SK-N-SH (cell line): ENCODE data around the gene XCR1. TPM values are rescaled to one million over a fixed set of nuclear protein-coding genes. Genes with fewer than 3 reads are reported as not detected.
"Not testable (repeated sequence)": the region's sequence is repeated elsewhere in the genome, so short reads cannot be mapped to it uniquely, and the experiment has no call there.

Source experiments
- CTCF ChIA-PET: fragments of 300-600, 350-600 bp; formaldehyde crosslinking; extraction: SDS; loops from one replicate; lab custom pipeline; 2021; lab: Yijun Ruan, JAX
- POLR2A ChIA-PET: fragments of 350-600 bp; sonication (Branson Sonifier 250); formaldehyde crosslinking; extraction: SDS; loops from one replicate; lab custom pipeline; 2020; ENCODE audit warnings: antibody characterized with exemption, inconsistent platforms; lab: Yijun Ruan, JAX
- DNase-seq: peaks from one replicate; pipeline ENCODE4 v3.0.0; 2012
- H2AFZ ChIP-seq: fragments of 200-600 bp; sonication (generic); 2 replicates; pipeline ENCODE4 v1.8.1; 2016; ENCODE audit warnings: antibody characterized with exemption, mild to moderate bottlenecking, low read depth
- H3F3A ChIP-seq: fragments of 200-600 bp; sonication (generic); replicated peaks from 2 replicates; pipeline ENCODE3; 2016; ENCODE audit warnings: antibody characterized with exemption, mild to moderate bottlenecking; ENCODE audit not compliant: insufficient read depth
- H3K27ac ChIP-seq, 2 experiments: fragments of 200-500 bp in 1 of 2; fragments of 200-600 bp in 1 of 2; sonication (Bioruptor generic) in 1 of 2; sonication (generic), shearing (Covaris generic) in 1 of 2; 2 replicates each; pipeline versions ENCODE4 v1.5.1 to v1.6.1; 2014 to 2016; ENCODE audit warnings: low read depth in 2 of 2, inconsistent platforms in 1 of 2, low read length in 1 of 2, mild to moderate bottlenecking in 1 of 2, mixed read lengths in 1 of 2
- H3K27me3 ChIP-seq: fragments of 200-600 bp; sonication (generic), shearing (Covaris generic); 2 replicates; pipeline ENCODE4 v1.6.1; 2016; ENCODE audit warnings: mixed run types; ENCODE audit not compliant: insufficient read depth
- H3K36me3 ChIP-seq, 2 experiments: fragments of 200-500 bp in 1 of 2; fragments of 200-600 bp in 1 of 2; sonication (Bioruptor generic) in 1 of 2; sonication (generic) in 1 of 2; replicated peaks in 1 of 2; 2 replicates each; pipeline versions ENCODE3 to v1.5.1; 2014 to 2016; ENCODE audit warnings: low read length in 1 of 2, mild to moderate bottlenecking in 1 of 2; ENCODE audit not compliant: insufficient read depth in 2 of 2, control insufficient read depth in 1 of 2
- H3K4me1 ChIP-seq, 2 experiments: fragments of 200-500 bp in 1 of 2; fragments of 200-600 bp in 1 of 2; sonication (Bioruptor generic) in 1 of 2; sonication (generic), shearing (Covaris generic) in 1 of 2; 2 replicates each; pipeline versions ENCODE4 v1.5.1 to v1.6.1; 2014 to 2016; ENCODE audit warnings: low read depth in 1 of 2, low read length in 1 of 2, mixed run types in 1 of 2; ENCODE audit not compliant: insufficient read depth in 2 of 2, control insufficient read depth in 1 of 2
- H3K4me2 ChIP-seq: fragments of 200-600 bp; sonication (generic), shearing (Covaris generic); 2 replicates; pipeline ENCODE4 v1.6.1; 2017; ENCODE audit warnings: mixed run types
- H3K4me3 ChIP-seq, 2 experiments: fragments of 200-500 bp in 1 of 2; fragments of 200-600 bp in 1 of 2; sonication (Bioruptor generic) in 1 of 2; sonication (generic), shearing (Covaris generic) in 1 of 2; 2 replicates each; pipeline versions ENCODE4 v1.5.1 to v1.8.1; 2014 to 2016; ENCODE audit warnings: low read depth in 2 of 2, inconsistent platforms in 1 of 2, low read length in 1 of 2, mild to moderate bottlenecking in 1 of 2, mixed read lengths in 1 of 2, moderate library complexity in 1 of 2
- H3K79me2 ChIP-seq: fragments of 200-600 bp; sonication (generic); 2 replicates; pipeline ENCODE4 v1.8.1; 2017; ENCODE audit warnings: mild to moderate bottlenecking; ENCODE audit not compliant: insufficient read depth
- H3K9ac ChIP-seq: fragments of 200-600 bp; sonication (generic); 2 replicates; pipeline ENCODE4 v1.6.1; 2017; ENCODE audit warnings: mixed run types
- H3K9me2 ChIP-seq: fragments of 200-600 bp; sonication (generic); 2 replicates; pipeline ENCODE4 v1.6.1; 2017; ENCODE audit warnings: mixed run types
- H3K9me3 ChIP-seq: fragments of 200-600 bp; sonication (generic); 2 replicates; pipeline ENCODE4 v1.6.1; 2017; ENCODE audit warnings: mixed run types, mild to moderate bottlenecking, moderate library complexity
- H4K20me1 ChIP-seq: fragments of 200-600 bp; sonication (generic); 2 replicates; pipeline ENCODE4 v1.6.1; 2017; ENCODE audit warnings: mild to moderate bottlenecking, mixed run types; ENCODE audit not compliant: insufficient read depth
- CHD2 ChIP-seq: fragments of 150-350 bp; IDR thresholded peaks from 2 replicates; pipeline ENCODE4 v1.6.1; 2018; ENCODE audit warnings: low read length; ENCODE audit not compliant: partially characterized antibody
- ELF1 ChIP-seq: IDR thresholded peaks from 2 replicates; pipeline ENCODE4 v1.4.0; 2012
- FOXJ3 ChIP-seq: sonication (generic); formaldehyde crosslinking; IDR thresholded peaks from 2 replicates; pipeline ENCODE4 v1.5.1; 2020; ENCODE audit warnings: mild to moderate bottlenecking, missing genetic modification reagents
- GABPA ChIP-seq: IDR thresholded peaks from 2 replicates; pipeline ENCODE4 v1.4.0; 2012; ENCODE audit warnings: low read depth, mild to moderate bottlenecking
- MEF2A ChIP-seq: IDR thresholded peaks from 2 replicates; pipeline ENCODE4 v1.4.0; 2012; ENCODE audit warnings: low read depth, borderline replicate concordance
- MXI1 ChIP-seq: IDR thresholded peaks from 2 replicates; pipeline ENCODE4 v1.6.1; 2012; ENCODE audit warnings: mild to moderate bottlenecking, low read depth, low read length, improper control_type of control experiment
- NRF1 ChIP-seq: IDR thresholded peaks from 2 replicates; pipeline ENCODE4 v1.6.1; 2012; ENCODE audit warnings: low read depth, mild to moderate bottlenecking, low read length
- POLR2AphosphoS5 ChIP-seq: IDR thresholded peaks from 2 replicates; pipeline ENCODE4 v1.6.1; 2012; ENCODE audit warnings: low read depth, low read length
- RFX5 ChIP-seq: IDR thresholded peaks from 2 replicates; pipeline ENCODE4 v1.6.1; 2012; ENCODE audit warnings: mild to moderate bottlenecking, improper control_type of control experiment, low read length
- SIN3A ChIP-seq: IDR thresholded peaks from 2 replicates; pipeline ENCODE4 v1.6.1; 2012; ENCODE audit warnings: low read depth, mild to moderate bottlenecking, low read length, moderate library complexity, borderline replicate concordance
- USF2 ChIP-seq: fragments of 150-350 bp; IDR thresholded peaks from 2 replicates; pipeline ENCODE4 v1.6.1; 2017; ENCODE audit warnings: antibody characterized with exemption, low read length, low read depth, borderline replicate concordance
- WGBS: methylation state at CpG from one replicate; pipeline ENCODE4 v1.1.6; 2017; ENCODE audit warnings: low lambda C conversion rate; 5-methylcytosine and 5-hydroxymethylcytosine counted together
- polyA plus RNA-seq, 3 experiments: library from polyadenylated mRNA; depleted of rRNA; stranded (reverse); fragments of >200 nt; gene quantifications; 2 replicates each; pipeline ENCODE4 v1.2.3, GENCODE V29; 2012
- TF ChIP-seq, protein P1 (sequence below): fragments of 150-350 bp; IDR thresholded peaks from 2 replicates; pipeline ENCODE4 v1.6.1; 2016; ENCODE audit warnings: mild to moderate bottlenecking, low read depth, low read length
- TF ChIP-seq, protein P2 (sequence below): IDR thresholded peaks from 2 replicates; pipeline ENCODE4; 2012

The XCR1 gene
- polyA plus RNA-seq, 1 of the 3 experiments (the other 2 are of a cell fraction): not detected

GRCh38 chr3:46049093-46049492 is 21.8 kb upstream of the XCR1 start:
- Histone ChIP-seq H3K4me3 (no peak overlapping the region), H3K4me1 (no peaks in the 10 kb centered on the region), H3F3A (no peaks in the 10 kb centered on the region)
- ChIA-PET POLR2A (no interaction called here), CTCF (interaction anchor here (1.0 to 1.3 kb wide), 3 partner anchors 29 to 329 kb away, joined by 3 to 5 read pairs (median 4); no protein-coding TSS in a partner anchor)
- TF ChIP-seq FOXJ3: no peak
- TF ChIP-seq, protein P1, sequence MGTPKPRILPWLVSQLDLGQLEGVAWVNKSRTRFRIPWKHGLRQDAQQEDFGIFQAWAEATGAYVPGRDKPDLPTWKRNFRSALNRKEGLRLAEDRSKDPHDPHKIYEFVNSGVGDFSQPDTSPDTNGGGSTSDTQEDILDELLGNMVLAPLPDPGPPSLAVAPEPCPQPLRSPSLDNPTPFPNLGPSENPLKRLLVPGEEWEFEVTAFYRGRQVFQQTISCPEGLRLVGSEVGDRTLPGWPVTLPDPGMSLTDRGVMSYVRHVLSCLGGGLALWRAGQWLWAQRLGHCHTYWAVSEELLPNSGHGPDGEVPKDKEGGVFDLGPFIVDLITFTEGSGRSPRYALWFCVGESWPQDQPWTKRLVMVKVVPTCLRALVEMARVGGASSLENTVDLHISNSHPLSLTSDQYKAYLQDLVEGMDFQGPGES: no peak
- TF ChIP-seq SIN3A: no peak
- TF ChIP-seq, all 33 proteins: peak for 0
- WGBS: 44% methylated on average over 5 of the region's 5 CpGs
- no peaks in the 10 kb centered on the region for H3K79me2 ChIP-seq
- no peaks in the 10 kb centered on the region for H3K9me3 ChIP-seq
- H3K27me3 ChIP-seq: peaks cover 26% of the 10 kb centered on the region; the same call in 1 of the 2 replicates
- H4K20me1 ChIP-seq: no peaks in the 10 kb centered on the region
- H3K9me2 ChIP-seq: no peaks in the 10 kb centered on the region
- no peak overlapping the region for H3K9ac ChIP-seq
- H3K4me2 ChIP-seq: no peak overlapping the region
- H2AFZ ChIP-seq: no peak overlapping the region
- no peak overlapping the region for H3K27ac ChIP-seq
- DNase-seq: no peak
- no peaks in the 10 kb centered on the region for H3K36me3 ChIP-seq

GRCh38 chr3:46046231-46046630 is 18.9 kb upstream of the XCR1 start:
- H3K9me2 ChIP-seq, H3K4me2 ChIP-seq, H3F3A ChIP-seq, H3K79me2 ChIP-seq, H2AFZ ChIP-seq, H3K27ac ChIP-seq, H3K4me1 ChIP-seq, H4K20me1 ChIP-seq, POLR2A ChIA-PET, H3K9me3 ChIP-seq, DNase-seq, H3K36me3 ChIP-seq, H3K9ac ChIP-seq, H3K4me3 ChIP-seq: not testable (repeated sequence)
- peaks cover 27% of the 10 kb centered on the region; the same call in 1 of the 2 replicates for H3K27me3 ChIP-seq
- CTCF ChIA-PET: interaction anchor here (1.0 to 1.2 kb wide), 2 partner anchors 15 to 107 kb away, joined by 3 to 5 read pairs; no protein-coding TSS in a partner anchor
- 61% methylated on average over 5 of the region's 5 CpGs for WGBS

DNA sequence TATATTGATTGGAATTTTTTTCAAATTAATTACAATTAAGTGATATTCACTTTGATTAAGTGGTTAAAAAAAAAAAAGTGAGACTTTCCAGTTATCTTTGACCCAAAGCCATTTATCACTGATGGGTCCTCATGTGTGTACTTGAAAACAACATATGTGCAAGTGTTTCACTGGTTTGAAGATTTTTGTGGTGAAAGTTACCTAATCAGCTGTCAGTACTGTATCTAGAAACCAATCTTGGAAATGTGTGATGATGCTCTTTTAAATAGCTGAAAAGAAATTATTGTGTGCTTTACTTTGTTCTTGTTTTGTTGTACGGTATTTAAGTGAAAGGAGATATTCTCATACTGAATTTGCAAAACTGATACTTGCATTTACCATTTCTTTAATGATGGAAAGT is 11.6 kb upstream of the XCR1 start:
- Histone ChIP-seq H3F3A (no peaks in the 10 kb centered on the region), H3K79me2 (no peaks in the 10 kb centered on the region), H3K27ac (no peak overlapping the region)
- CTCF ChIA-PET: no interaction called here
- 44% methylated on average over 1 of the region's 1 CpG for WGBS
- TF ChIP-seq POLR2AphosphoS5: no peak
- TF ChIP-seq GABPA: no peak
- TF ChIP-seq, protein P2, sequence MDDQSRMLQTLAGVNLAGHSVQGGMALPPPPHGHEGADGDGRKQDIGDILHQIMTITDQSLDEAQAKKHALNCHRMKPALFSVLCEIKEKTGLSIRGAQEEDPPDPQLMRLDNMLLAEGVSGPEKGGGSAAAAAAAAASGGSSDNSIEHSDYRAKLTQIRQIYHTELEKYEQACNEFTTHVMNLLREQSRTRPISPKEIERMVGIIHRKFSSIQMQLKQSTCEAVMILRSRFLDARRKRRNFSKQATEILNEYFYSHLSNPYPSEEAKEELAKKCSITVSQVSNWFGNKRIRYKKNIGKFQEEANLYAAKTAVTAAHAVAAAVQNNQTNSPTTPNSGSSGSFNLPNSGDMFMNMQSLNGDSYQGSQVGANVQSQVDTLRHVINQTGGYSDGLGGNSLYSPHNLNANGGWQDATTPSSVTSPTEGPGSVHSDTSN: no peak
- TF ChIP-seq RFX5: no peak
- TF ChIP-seq, protein P1: no peak
- no peak for TF ChIP-seq CHD2
- TF ChIP-seq ELF1: no peak
- no peak for TF ChIP-seq MXI1
- TF ChIP-seq MEF2A: no peak
- no peak for TF ChIP-seq USF2
- no peak for TF ChIP-seq NRF1
- TF ChIP-seq, all 33 proteins: peak for 0
- Histone ChIP-seq H3K36me3 (no peaks in the 10 kb centered on the region), H3K9me3 (no peaks in the 10 kb centered on the region), H3K27me3 (peaks cover 21% of the 10 kb centered on the region; the same call in 1 of the 2 replicates), H3K9me2 (no peaks in the 10 kb centered on the region), H2AFZ (no peak overlapping the region), H3K4me2 (no peak overlapping the region), H3K4me3 (no peak overlapping the region), H3K9ac (no peak overlapping the region), H3K4me1 (no peaks in the 10 kb centered on the region), H4K20me1 (no peaks in the 10 kb centered on the region)
- POLR2A ChIA-PET: no interaction called here
- DNase-seq: no peak

DNA sequence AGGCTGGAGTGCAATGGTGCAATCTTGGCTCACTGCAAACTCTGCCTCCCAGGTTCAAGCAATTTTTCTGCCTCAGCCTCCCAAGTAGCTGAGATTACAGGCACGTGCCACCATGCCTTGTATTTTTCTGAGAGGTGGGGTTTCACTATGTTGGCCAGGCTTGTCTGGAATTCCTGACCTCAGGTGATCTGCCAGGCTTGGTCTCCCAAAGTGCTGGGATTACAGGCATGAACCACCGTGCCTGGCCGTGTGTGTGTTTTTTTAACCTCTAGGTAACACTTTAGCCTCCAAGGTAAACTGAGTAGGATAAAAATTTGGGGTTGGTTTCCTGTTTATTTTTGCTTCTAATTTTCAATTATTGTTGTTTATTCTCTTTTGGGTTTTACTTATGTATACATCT is 10.8 kb upstream of the XCR1 start:
- POLR2A ChIA-PET, H3K27ac ChIP-seq: not testable (repeated sequence)

More for the DNA sequence above, 10.8 kb upstream of the XCR1 start:
- CTCF ChIA-PET, DNase-seq, H3K79me2 ChIP-seq, H3K9me2 ChIP-seq, H3K4me1 ChIP-seq, H3K4me3 ChIP-seq, H3K9me3 ChIP-seq, H4K20me1 ChIP-seq, H3F3A ChIP-seq, H3K36me3 ChIP-seq, H2AFZ ChIP-seq, H3K4me2 ChIP-seq, H3K9ac ChIP-seq: not testable (repeated sequence)
- 0% methylated on average over 3 of the region's 3 CpGs for WGBS
- H3K27me3 ChIP-seq: peaks cover 17% of the 10 kb centered on the region; the same call in 1 of the 2 replicates
